Glomerular visceral epithelial cell (primary cell): ENCODE data around the gene ZNF700.
"Not testable (repeated sequence)": the region's sequence is repeated elsewhere in the genome, so short reads cannot be mapped to it uniquely, and the experiment has no call there.

Experiments
- DNase-seq: peaks from one replicate; pipeline ENCODE4 v3.0.0-alpha.2; 2016; ENCODE audit errors: extremely low spot score

Gene ZNF700

GRCh38 chr19:11924886-11925650, at the start of gene ZNF700:
Gene ZNF700 (plus strand): TSS chr19:11925107. CDS start chr19:11925211, 104 bp downstream.
- DNase-seq = peak; percentile 95

GRCh38 chr19:11879687-11880266, 45.1 kb upstream of the ZNF700 start:
- not testable (repeated sequence) for DNase-seq

GRCh38 chr19:11880598-11880997, 44.3 kb upstream of the ZNF700 start:
- no peak for DNase-seq

- DNase-seq = peak; percentile 43
Observed at GRCh38 chr19:11881151-11881800, 43.6 kb upstream of the ZNF700 start.

GRCh38 chr19:11882606-11883005, 42.3 kb upstream of the ZNF700 start:
- DNase-seq = no peak

- no peak for DNase-seq
Observed at GRCh38 chr19:11887234-11887610, 37.7 kb upstream of the ZNF700 start.

GRCh38 chr19:11887611-11888531, 37.0 kb upstream of the ZNF700 start, which contains the start of gene ZNF69:
Gene ZNF69 (plus strand): TSS chr19:11887782. CDS start chr19:11887924, 142 bp downstream.
- peak; percentile 87 for DNase-seq

- DNase-seq = not testable (repeated sequence)
Observed at GRCh38 chr19:11889901-11890300, 35.0 kb upstream of the ZNF700 start.

GRCh38 chr19:11890634-11891033, 34.3 kb upstream of the ZNF700 start:
- DNase-seq = no peak

- no peak for DNase-seq
Observed at GRCh38 chr19:11894851-11895250, 30.1 kb upstream of the ZNF700 start.

GRCh38 chr19:11902228-11902627, 22.7 kb upstream of the ZNF700 start:
- no peak for DNase-seq

- DNase-seq = no peak
Observed at GRCh38 chr19:11905928-11906327, 19.0 kb upstream of the ZNF700 start.

- not testable (repeated sequence) for DNase-seq
Observed at GRCh38 chr19:11911937-11912336, 13.0 kb upstream of the ZNF700 start.

GRCh38 chr19:11914417-11915051, 10.4 kb upstream of the ZNF700 start:
- not testable (repeated sequence) for DNase-seq

- DNase-seq = no peak
Observed at GRCh38 chr19:11921852-11922495, 2.9 kb upstream of the ZNF700 start.

- DNase-seq = not testable (repeated sequence)
Observed at GRCh38 chr19:11925651-11926187, 812 bp downstream of the ZNF700 start.

GRCh38 chr19:11927227-11927626, 2.3 kb downstream of the ZNF700 start:
- no peak for DNase-seq

- peak; percentile 7 for DNase-seq
Observed at GRCh38 chr19:11931051-11931450, 6.1 kb downstream of the ZNF700 start.

- DNase-seq = no peak
Observed at GRCh38 chr19:11931513-11931912, 6.6 kb downstream of the ZNF700 start.

GRCh38 chr19:11935829-11936228, 10.9 kb downstream of the ZNF700 start:
- not testable (repeated sequence) for DNase-seq
